Keratinocyte (primary cell): ENCODE measurements around the gene DOCK3.

Experiments used
- CTCF ChIP-seq, 3 experiments: IDR thresholded peaks in 1 of 3; conservative IDR thresholded peaks in 1 of 3; optimal IDR thresholded peaks in 1 of 3; 2 replicates in 2 of 3; 3 replicates in 1 of 3; pipeline versions ENCODE3 to v1.5.1; 2011; ENCODE audit warnings: low read length in 3 of 3, mild to moderate bottlenecking in 3 of 3, moderate library complexity in 2 of 3, control low read depth in 1 of 3, inconsistent platforms in 1 of 3; ENCODE audit not compliant: insufficient read depth in 2 of 3; ENCODE audit errors: extremely low read depth in 1 of 3
- EZH2 ChIP-seq: IDR thresholded peaks from one replicate; pipeline ENCODE4 v1.6.1; 2012; ENCODE audit warnings: inconsistent platforms, mild to moderate bottlenecking, low read length, moderate library complexity

DNA sequence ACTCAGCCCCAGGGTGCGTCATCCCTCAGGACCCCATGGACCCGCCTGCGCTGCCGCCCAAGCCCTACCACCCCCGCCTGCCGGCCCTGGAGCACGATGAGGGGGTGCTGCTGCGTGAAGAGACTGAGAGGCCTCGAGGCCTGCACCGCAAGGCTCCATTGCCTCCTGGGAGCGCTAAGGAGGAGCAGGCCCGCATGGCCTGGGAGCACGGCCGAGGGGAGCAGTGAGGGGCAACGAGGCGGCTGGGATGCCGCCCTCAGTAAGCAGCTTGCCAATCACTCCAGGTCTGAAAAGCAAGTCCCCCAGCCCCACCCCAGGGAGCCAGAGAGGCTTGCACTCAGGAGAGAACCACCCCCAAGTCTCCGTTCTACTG lies 706.6 kb downstream of the DOCK3 start:
- TF ChIP-seq CTCF (optimal IDR thresholded peaks at IDR 0.05 in 1 of 3, IDR thresholded peaks at IDR 0.05 in 1 of 3, conservative IDR thresholded peaks at IDR 0.05 in 1 of 3; ENCODE audit: extremely low read depth in 1 of 3, insufficient read depth in 2 of 3, low read length in 3 of 3) (no peak), EZH2 (no peak)
